Heart left ventricle (tissue), 13 donors: ENCODE results near the gene FRK.

Experiments
- CTCF ChIP-seq, 12 donors: fragments of 200-600 bp; sonication (generic) in 4 of 12; IDR thresholded peaks; one replicate each; pipeline versions ENCODE4 v1.5.0 to v1.8.0; 2018 to 2022; ENCODE audit warnings: antibody characterized with exemption in 12 of 12, mild to moderate bottlenecking in 5 of 12
- POLR2A ChIP-seq, 2 donors: fragments of 450-650 bp; IDR thresholded peaks; one replicate each; pipeline ENCODE4 v1.6.1; 2017; ENCODE audit warnings: antibody characterized with exemption in 2 of 2, mild to moderate bottlenecking in 2 of 2, moderate library complexity in 2 of 2
- donor health status: ischemic (EF 13 %, LVEDD 7.1; RV severe dilation, severe dysfunction).
- donor health status: DM: no; HTN: yes; CAD: no.
- donor health status: DM: no; HTN: no; CAD: no.
- donor health status: ischemic (EF 25% LVEDD 6.9; RV normal size, moderate dysfunction).
- donor health status: ischemic (EF 25% LVEDD 5.7; RV mildly dilated, moderate dysfunction).
- donor health status: ischemic (EF 35%, LVEDD 5.7; RV mildly dilated, moderate dysfunction).
- donor health status: nonischemic (EF 11% LVEDD 7.7; RV severe dilation, severe dysfunction).
- donor health status: DM: yes; HTN: yes; CAD: no.
- donor health status: PGD.
- donor health status: ischemic (EF 29% LVEDD 5.4; RV normal size, mild dysfunction).
- donor health status: nonischemic (EF 23%, LVEDD 6.1; RV moderate dilation, normal function).

GRCh38 chr6:115899730-115900282, 160.9 kb downstream of the FRK start:
- TF ChIP-seq CTCF (IDR thresholded peaks at IDR 0.05) (no peak), POLR2A (IDR thresholded peaks at IDR 0.05) (no peak)
